H9 (cell line): Measurements from ENCODE around the gene MGAT4B. TPM values are rescaled to one million over a fixed set of nuclear protein-coding genes. Genes with fewer than 3 reads are reported as not detected.

Source experiments
- DNase-seq: peaks from one replicate; pipeline ENCODE4 v3.0.0-alpha.2; 2017
- H2AFZ ChIP-seq: one replicate; pipeline ENCODE4 v1.6.1; 2013; ENCODE audit warnings: mild to moderate bottlenecking, low read length, control low read depth, moderate library complexity
- H2AK5ac ChIP-seq: 2 replicates; pipeline ENCODE4 v1.6.1; 2013; ENCODE audit warnings: low read length, control low read depth, mixed read lengths; ENCODE audit not compliant: insufficient read length
- H2BK120ac ChIP-seq: one replicate; pipeline ENCODE4 v1.6.1; 2013; ENCODE audit warnings: low read depth, mild to moderate bottlenecking, low read length, control low read depth, inconsistent platforms; ENCODE audit not compliant: poor library complexity, severe bottlenecking
- H2BK12ac ChIP-seq: 2 replicates; pipeline ENCODE4 v1.6.1; 2013; ENCODE audit warnings: low read length, control low read depth, mixed read lengths, low read depth; ENCODE audit not compliant: insufficient read length
- H2BK15ac ChIP-seq: 2 replicates; pipeline ENCODE4 v1.6.1; 2013; ENCODE audit warnings: low read depth, low read length, control low read depth
- H2BK20ac ChIP-seq: one replicate; pipeline ENCODE4 v1.6.1; 2013; ENCODE audit warnings: low read depth, mild to moderate bottlenecking, low read length, control low read depth, inconsistent platforms; ENCODE audit not compliant: poor library complexity, severe bottlenecking
- H2BK5ac ChIP-seq: 2 replicates; pipeline ENCODE4 v1.6.1; 2013; ENCODE audit warnings: low read length, control low read depth, mixed read lengths; ENCODE audit not compliant: insufficient read length
- H3K14ac ChIP-seq: 2 replicates; pipeline ENCODE4 v1.6.1; 2013; ENCODE audit warnings: low read length, control low read depth; ENCODE audit not compliant: insufficient read depth
- H3K18ac ChIP-seq: 2 replicates; pipeline ENCODE4 v1.6.1; 2013; ENCODE audit warnings: low read depth, mild to moderate bottlenecking, mixed read lengths, low read length, control low read depth; ENCODE audit not compliant: insufficient read length
- H3K23ac ChIP-seq: 2 replicates; pipeline ENCODE4 v1.6.1; 2013; ENCODE audit warnings: low read length, control low read depth, mixed read lengths, low read depth; ENCODE audit not compliant: insufficient read length
- H3K23me2 ChIP-seq: 2 replicates; pipeline ENCODE4 v1.6.1; 2013; ENCODE audit warnings: low read depth, mild to moderate bottlenecking, mixed read lengths, low read length, control low read depth; ENCODE audit not compliant: insufficient read length, poor library complexity, severe bottlenecking
- H3K27ac ChIP-seq: 2 replicates; pipeline ENCODE4 v1.5.1; 2013; ENCODE audit warnings: low read length, control low read depth, mixed read lengths, low read depth; ENCODE audit not compliant: insufficient read length
- H3K27me3 ChIP-seq: 2 replicates; pipeline ENCODE4 v1.6.1; 2013; ENCODE audit warnings: low read length, control low read depth, inconsistent platforms; ENCODE audit not compliant: insufficient read depth
- H3K4ac ChIP-seq: 2 replicates; pipeline ENCODE4 v1.6.1; 2013; ENCODE audit warnings: low read depth, mild to moderate bottlenecking, control low read depth, inconsistent platforms, low read length, moderate library complexity
- H3K4me1 ChIP-seq: 2 replicates; pipeline ENCODE4 v1.6.1; 2013; ENCODE audit warnings: low read length, control low read depth, inconsistent platforms; ENCODE audit not compliant: insufficient read depth
- H3K4me2 ChIP-seq: 2 replicates; pipeline ENCODE4 v1.6.1; 2013; ENCODE audit warnings: low read length, control low read depth, mixed read lengths; ENCODE audit not compliant: insufficient read length, insufficient read depth
- H3K56ac ChIP-seq: 2 replicates; pipeline ENCODE4 v1.6.1; 2013; ENCODE audit warnings: low read depth, mild to moderate bottlenecking, mixed read lengths, low read length, control low read depth; ENCODE audit not compliant: insufficient read length
- H3K79me1 ChIP-seq: 2 replicates; pipeline ENCODE4 v1.6.1; 2013; ENCODE audit warnings: low read depth, mild to moderate bottlenecking, moderate library complexity, low read length, control low read depth, inconsistent platforms; ENCODE audit not compliant: insufficient read depth, poor library complexity, severe bottlenecking
- H3K79me2 ChIP-seq: 2 replicates; pipeline ENCODE4 v1.6.1; 2013; ENCODE audit warnings: low read length, control low read depth, inconsistent platforms; ENCODE audit not compliant: insufficient read depth
- H3K9ac ChIP-seq: 2 replicates; pipeline ENCODE4 v1.6.1; 2013; ENCODE audit warnings: low read length, control low read depth, mixed read lengths; ENCODE audit not compliant: insufficient read length; ENCODE audit errors: extremely low read depth
- H3K9me3 ChIP-seq: one replicate; pipeline ENCODE4 v1.6.1; 2013; ENCODE audit warnings: low read depth, low read length, inconsistent platforms; ENCODE audit not compliant: control insufficient read depth
- H3T11ph ChIP-seq: one replicate; pipeline ENCODE4 v1.6.1; 2013; ENCODE audit warnings: mild to moderate bottlenecking, low read length, control low read depth, inconsistent platforms
- H4K20me1 ChIP-seq: one replicate; pipeline ENCODE4 v1.6.1; 2013; ENCODE audit not compliant: control insufficient read depth, insufficient read length, insufficient read depth
- H4K5ac ChIP-seq: 2 replicates; pipeline ENCODE4 v1.6.1; 2013; ENCODE audit warnings: low read depth, mild to moderate bottlenecking, mixed read lengths, low read length, control low read depth; ENCODE audit not compliant: insufficient read length
- H4K8ac ChIP-seq: replicated peaks from 2 replicates; pipeline ENCODE4 v1.6.1; 2013; ENCODE audit warnings: low read length, control low read depth, mixed read lengths, low read depth; ENCODE audit not compliant: insufficient read length
- H4K91ac ChIP-seq: 2 replicates; pipeline ENCODE4 v1.6.1; 2013; ENCODE audit warnings: low read depth, mild to moderate bottlenecking, moderate library complexity, mixed read lengths, low read length, control low read depth; ENCODE audit not compliant: insufficient read length
- H3K27ac Mint-ChIP-seq, 3 experiments: 2 replicates in 2 of 3; 3 replicates in 1 of 3; pipeline ENCODE4 v1.8.0; 2020 to 2021; ENCODE audit warnings: mixed read lengths in 3 of 3, mild to moderate bottlenecking in 1 of 3, moderate library complexity in 1 of 3
- H3K27me3 Mint-ChIP-seq: 2 replicates; pipeline ENCODE4 v1.8.0; 2021; ENCODE audit warnings: low read depth, mild to moderate bottlenecking, moderate library complexity, mixed read lengths
- H3K36me3 Mint-ChIP-seq, 3 experiments: 2 replicates in 2 of 3; 3 replicates in 1 of 3; pipeline ENCODE4 v1.8.0; 2020 to 2021; ENCODE audit warnings: low read depth in 3 of 3, mixed read lengths in 3 of 3; ENCODE audit not compliant: insufficient read depth in 1 of 3
- H3K4me1 Mint-ChIP-seq, 2 experiments: 2 replicates each; pipeline ENCODE4 v1.8.0; 2020; ENCODE audit warnings: mixed read lengths in 2 of 2
- H3K4me3 Mint-ChIP-seq, 2 experiments: 2 replicates in 1 of 2; 3 replicates in 1 of 2; pipeline ENCODE4 v1.8.0; 2020 to 2021; ENCODE audit warnings: mild to moderate bottlenecking in 2 of 2, mixed read lengths in 2 of 2, moderate library complexity in 1 of 2
- H3K9me3 Mint-ChIP-seq, 2 experiments: 2 replicates in 1 of 2; 3 replicates in 1 of 2; pipeline ENCODE4 v1.8.0; 2020; ENCODE audit warnings: mild to moderate bottlenecking in 2 of 2, mixed read lengths in 2 of 2, moderate library complexity in 1 of 2
- WGBS: extraction: QIAGEN DNeasy Blood & Tissue Kit; methylation state at CpG from one replicate; pipeline ENCODE4 v1.1.7; 2013; ENCODE audit warnings: missing lambda C conversion rate, low lambda C conversion rate, mixed read lengths; ENCODE audit not compliant: insufficient read length; ENCODE audit errors: extremely low coverage; 5-methylcytosine and 5-hydroxymethylcytosine counted together
- total RNA-seq: library from RNA; stranded (reverse); gene quantifications from 2 replicates; pipeline ENCODE4 v1.2.1, GENCODE V29; 2021
- TF ChIP-seq, protein P1 (sequence below): fragments of 200-600 bp; sonication (generic); conservative IDR thresholded peaks from 3 replicates; pipeline ENCODE4 v1.8.0; 2021; ENCODE audit warnings: antibody characterized with exemption, mild to moderate bottlenecking

Gene MGAT4B
- total RNA-seq, 1 experiment from 2014 or later: 147 TPM

DNA sequence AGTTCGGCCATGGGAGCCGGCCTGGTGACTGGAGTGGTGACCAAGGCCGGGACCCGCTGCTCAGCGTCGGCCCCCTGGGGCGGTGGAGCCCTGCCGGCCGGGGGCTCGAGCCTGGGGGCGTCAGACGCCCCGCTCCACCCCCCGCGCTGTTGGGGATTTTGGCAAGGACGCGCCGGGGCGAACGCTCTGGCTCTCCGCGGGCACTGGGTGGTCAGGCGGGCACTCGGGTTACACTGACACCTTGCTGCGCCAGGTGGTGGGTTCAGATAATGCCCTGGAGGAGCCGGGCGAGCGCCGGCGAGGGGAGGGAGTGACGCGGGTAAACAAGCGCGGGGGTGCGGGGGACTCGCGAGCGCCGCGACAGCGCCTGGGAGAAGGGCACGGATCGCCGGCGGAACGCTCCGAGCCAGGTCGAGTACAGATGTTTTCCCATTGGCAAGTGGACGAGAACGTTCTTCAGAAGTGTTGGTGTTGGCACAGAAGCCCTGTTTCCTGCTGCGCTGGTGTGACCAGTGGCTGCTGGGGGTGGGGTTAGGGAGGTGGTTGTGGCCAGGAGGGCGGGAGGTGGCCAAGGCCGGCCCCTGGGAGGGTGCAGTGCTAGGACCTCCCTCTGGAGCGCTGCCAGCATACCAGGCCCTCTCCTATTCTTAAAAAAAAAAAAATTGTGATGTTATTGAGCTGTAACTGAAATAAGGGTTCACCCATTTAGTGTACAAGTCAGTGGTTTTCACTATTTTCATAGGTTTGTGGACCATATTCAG, 14.8 kb upstream of the MGAT4B start:
- Histone ChIP-seq H2BK20ac (no peak overlapping the region), H2BK120ac (no peak overlapping the region), H3K79me2 (peaks cover 9% of the 10 kb centered on the region; the same call in 1 of the 2 replicates), H3K4ac (no peak overlapping the region), H3K18ac (peak overlapping the region; percentile 74), H3K56ac (no peak overlapping the region), H3K79me1 (peaks cover 10% of the 10 kb centered on the region), H3K27me3 (no peaks in the 10 kb centered on the region), H3T11ph (no peak overlapping the region), H4K91ac (no peak overlapping the region), H2BK12ac (no peak overlapping the region), H2AK5ac (no peak overlapping the region), H3K4me1 (peaks cover 3% of the 10 kb centered on the region; the same call in 1 of the 2 replicates), H3K9ac (peak overlapping the region; percentile 30), H3K14ac (peak overlapping the region; percentile 72), H3K23ac (no peak overlapping the region), H3K23me2 (peaks cover 13% of the 10 kb centered on the region), H4K5ac (no peak overlapping the region), H2BK15ac (no peak overlapping the region), H2AFZ (no peak overlapping the region), H3K27ac (no peak overlapping the region), H2BK5ac (no peak overlapping the region), H4K20me1 (no peaks in the 10 kb centered on the region), H3K9me3 (no peaks in the 10 kb centered on the region), H4K8ac (no peak overlapping the region), H3K4me2 (peak overlapping the region; percentile 79)
- TF ChIP-seq, protein P1, sequence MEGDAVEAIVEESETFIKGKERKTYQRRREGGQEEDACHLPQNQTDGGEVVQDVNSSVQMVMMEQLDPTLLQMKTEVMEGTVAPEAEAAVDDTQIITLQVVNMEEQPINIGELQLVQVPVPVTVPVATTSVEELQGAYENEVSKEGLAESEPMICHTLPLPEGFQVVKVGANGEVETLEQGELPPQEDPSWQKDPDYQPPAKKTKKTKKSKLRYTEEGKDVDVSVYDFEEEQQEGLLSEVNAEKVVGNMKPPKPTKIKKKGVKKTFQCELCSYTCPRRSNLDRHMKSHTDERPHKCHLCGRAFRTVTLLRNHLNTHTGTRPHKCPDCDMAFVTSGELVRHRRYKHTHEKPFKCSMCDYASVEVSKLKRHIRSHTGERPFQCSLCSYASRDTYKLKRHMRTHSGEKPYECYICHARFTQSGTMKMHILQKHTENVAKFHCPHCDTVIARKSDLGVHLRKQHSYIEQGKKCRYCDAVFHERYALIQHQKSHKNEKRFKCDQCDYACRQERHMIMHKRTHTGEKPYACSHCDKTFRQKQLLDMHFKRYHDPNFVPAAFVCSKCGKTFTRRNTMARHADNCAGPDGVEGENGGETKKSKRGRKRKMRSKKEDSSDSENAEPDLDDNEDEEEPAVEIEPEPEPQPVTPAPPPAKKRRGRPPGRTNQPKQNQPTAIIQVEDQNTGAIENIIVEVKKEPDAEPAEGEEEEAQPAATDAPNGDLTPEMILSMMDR: peak; percentile 11; the same call in 1 of the 3 replicates
- no CpG with 5 or more reads among the region's 54 CpGs for WGBS
- peaks cover 6% of the 10 kb centered on the region for H3K27me3 Mint-ChIP-seq
- H3K27ac Mint-ChIP-seq: peak overlapping the region; percentile 40 to 94 (median 93); a peak in 3 of 7 replicates
- peaks cover 24 to 38% (median 37%) of the 10 kb centered on the region in 3 experiments for H3K36me3 Mint-ChIP-seq
- peak overlapping the region; percentile 88 to 93 for H3K4me3 Mint-ChIP-seq
- no peaks in the 10 kb centered on the region; a peak in 1 of 5 replicates for H3K9me3 Mint-ChIP-seq
- peak; percentile 87 for DNase-seq
- peaks cover 30 to 33% of the 10 kb centered on the region in 2 experiments for H3K4me1 Mint-ChIP-seq
